GM12878 (cell line): ENCODE data around the gene FDX1. TPM values are rescaled to one million over a fixed set of nuclear protein-coding genes. Genes with fewer than 3 reads are reported as not detected.

Experiments used
- ATAC-seq: fragments of 200-7000 bp; cut with Tn5 transposase; 3 replicates; pipeline ENCODE4 v1.9.1; 2020; ENCODE audit warnings: mild to moderate bottlenecking, moderate library complexity
- BruUV-seq: library from RNA; stranded (reverse); fragments of 400-500 nt; replicated peaks from 2 replicates; lab custom pipeline; 2021; lab: Mats Ljungman, UMichigan
- CTCF ChIA-PET: fragments of 300-600 bp; sonication (Branson Sonifier 250); formaldehyde crosslinking; extraction: SDS; loops from one replicate; lab custom pipeline; 2021; ENCODE audit warnings: inconsistent platforms; lab: Yijun Ruan, JAX
- POLR2A ChIA-PET: fragments of 350-600 bp; formaldehyde crosslinking; extraction: SDS; loops from one replicate; lab custom pipeline; 2021; ENCODE audit warnings: inconsistent platforms; lab: Charles Lee
- RAD21 ChIA-PET: fragments of 300-600 bp; sonication (Branson Sonifier 250); formaldehyde crosslinking; loops from one replicate; lab custom pipeline; 2023; ENCODE audit warnings: antibody characterized with exemption; ENCODE audit not compliant: unreplicated experiment; lab: Charles Lee
- SMC1A ChIA-PET: fragments of 300-600 bp; sonication (Branson Sonifier 250); formaldehyde crosslinking; loops from one replicate; lab custom pipeline; 2023; ENCODE audit not compliant: unreplicated experiment, uncharacterized antibody; lab: Charles Lee
- DNase-seq: peaks from one replicate; pipeline ENCODE4 v3.0.0-alpha.2; 2011; ENCODE audit warnings: low read depth, low spot score
- FAIRE-seq: peaks from 3 replicates; lab custom pipeline; 2011; peaks lifted over from hg19 to GRCh38; lab: Jason Lieb, UNC
- H2AFZ ChIP-seq: 2 replicates; pipeline ENCODE4 v1.6.0; 2011; ENCODE audit warnings: low read depth, low read length, control low read depth; ENCODE audit not compliant: control insufficient read depth
- H3K27ac ChIP-seq: 2 replicates; pipeline ENCODE4 v1.5.1; 2011; ENCODE audit warnings: control low read depth; ENCODE audit not compliant: control insufficient read depth, insufficient read depth
- H3K27me3 ChIP-seq, 2 experiments: replicated peaks in 1 of 2; 2 replicates each; pipeline versions ENCODE4 v1.6.0 to v1.6.1; 2011; ENCODE audit warnings: low read length in 1 of 2; ENCODE audit not compliant: control insufficient read depth in 2 of 2, insufficient read depth in 2 of 2
- H3K36me3 ChIP-seq, 2 experiments: 2 replicates each; pipeline ENCODE4 v1.5.1; 2011; ENCODE audit warnings: low read length in 1 of 2; ENCODE audit not compliant: control insufficient read depth in 2 of 2, insufficient read depth in 2 of 2
- H3K4me1 ChIP-seq: 2 replicates; pipeline ENCODE4 v1.6.1; 2011; ENCODE audit warnings: mild to moderate bottlenecking, low read length, moderate library complexity, mixed read lengths; ENCODE audit not compliant: control insufficient read depth, insufficient read depth
- H3K4me2 ChIP-seq: 2 replicates; pipeline ENCODE4 v1.6.0; 2011; ENCODE audit warnings: control low read depth; ENCODE audit not compliant: control insufficient read depth, insufficient read depth
- H3K4me3 ChIP-seq: fragments of 200-600 bp; sonication (generic); 2 replicates; pipeline ENCODE4 v1.5.1; 2016
- H3K79me2 ChIP-seq: 2 replicates; pipeline ENCODE4 v1.6.0; 2011; ENCODE audit warnings: low read length; ENCODE audit not compliant: control insufficient read depth, insufficient read depth
- H3K9ac ChIP-seq: 2 replicates; pipeline ENCODE4 v1.8.0; 2011; ENCODE audit warnings: low read length, control low read depth, mixed read lengths; ENCODE audit not compliant: control insufficient read depth, insufficient read depth
- H3K9me3 ChIP-seq: replicated peaks from 3 replicates; pipeline ENCODE4 v1.5.1; 2011; ENCODE audit warnings: mild to moderate bottlenecking, low read length; ENCODE audit not compliant: control insufficient read depth, insufficient read depth
- H4K20me1 ChIP-seq: 2 replicates; pipeline ENCODE4 v1.6.0; 2011; ENCODE audit not compliant: control insufficient read depth, insufficient read depth
- BCL3 ChIP-seq: IDR thresholded peaks from 2 replicates; pipeline ENCODE4 v1.6.1; 2011; ENCODE audit warnings: borderline replicate concordance, low read depth, mild to moderate bottlenecking, moderate library complexity, low read length; ENCODE audit not compliant: insufficient read depth, poor library complexity, severe bottlenecking
- BHLHE40 ChIP-seq, 2 experiments: fragments of 450-650 bp in 1 of 2; IDR thresholded peaks; 2 replicates each; pipeline ENCODE4 v1.6.1; 2011 to 2017; ENCODE audit warnings: low read depth in 2 of 2, borderline replicate concordance in 1 of 2, improper control_type of control experiment in 1 of 2, low read length in 1 of 2, mild to moderate bottlenecking in 1 of 2
- CBX5 ChIP-seq: sonication (generic); IDR thresholded peaks from 2 replicates; pipeline ENCODE4 v1.6.1; 2016; ENCODE audit warnings: low read depth, moderate library complexity, mild to moderate bottlenecking, inconsistent platforms
- CREB1 ChIP-seq: IDR thresholded peaks from 2 replicates; pipeline ENCODE4 v1.6.1; 2012; ENCODE audit warnings: low read depth, mild to moderate bottlenecking, inconsistent platforms
- KDM1A ChIP-seq: fragments of 200-600 bp; sonication (generic); IDR thresholded peaks from 2 replicates; pipeline ENCODE4 v1.6.1; 2016; ENCODE audit warnings: borderline replicate concordance
- MTA2 ChIP-seq: fragments of 450-650 bp; IDR thresholded peaks from 2 replicates; pipeline ENCODE4 v1.6.1; 2016; ENCODE audit warnings: low read depth, mild to moderate bottlenecking, moderate library complexity
- NR2F1 ChIP-seq: fragments of 450-650 bp; conservative IDR thresholded peaks from 2 replicates; pipeline ENCODE4 v1.6.1; 2017; ENCODE audit warnings: mild to moderate bottlenecking
- PAX8 ChIP-seq: fragments of 450-650 bp; IDR thresholded peaks from 2 replicates; pipeline ENCODE4 v1.6.1; 2017; ENCODE audit warnings: mild to moderate bottlenecking, moderate library complexity
- PML ChIP-seq: IDR thresholded peaks from 2 replicates; pipeline ENCODE4 v1.6.1; 2012; ENCODE audit warnings: low read length, inconsistent platforms
- RELA ChIP-seq: fragments of 450-650 bp; IDR thresholded peaks from 2 replicates; pipeline ENCODE4 v1.8.0; 2014; ENCODE audit warnings: borderline replicate concordance; ENCODE audit not compliant: partially characterized antibody
- SIN3A ChIP-seq: IDR thresholded peaks from 2 replicates; pipeline ENCODE4 v1.6.1; 2012; ENCODE audit warnings: low read depth, low read length, improper control_type of control experiment
- SKIL ChIP-seq: fragments of 450-650 bp; IDR thresholded peaks from 2 replicates; pipeline ENCODE4 v1.6.1; 2017; ENCODE audit warnings: mild to moderate bottlenecking, low read depth, inconsistent platforms; ENCODE audit not compliant: poor library complexity, severe bottlenecking
- SREBF2 ChIP-seq: IDR thresholded peaks from 2 replicates; pipeline ENCODE4 v1.6.1; 2012; ENCODE audit warnings: mild to moderate bottlenecking, low read length
- TAF1 ChIP-seq: IDR thresholded peaks from 2 replicates; pipeline ENCODE4 v1.6.1; 2011; ENCODE audit warnings: mild to moderate bottlenecking, low read depth, low read length, borderline replicate concordance
- ZBTB4 ChIP-seq: fragments of 450-650 bp; formaldehyde crosslinking; IDR thresholded peaks from 2 replicates; pipeline ENCODE4 v1.4.0; 2022; ENCODE audit warnings: mild to moderate bottlenecking, moderate library complexity
- WGBS: methylation state at CpG from one replicate; pipeline ENCODE4 v1.1.6; 2016; ENCODE audit warnings: low lambda C conversion rate; ENCODE audit not compliant: insufficient replicate concordance, insufficient coverage; ENCODE audit errors: missing lambda C conversion rate; 5-methylcytosine and 5-hydroxymethylcytosine counted together
- in situ Hi-C: fragments of 300-500 bp; cut with MboI; formaldehyde crosslinking; loops from 9 replicates; pipeline ENCODE4 v1.14.3; 2018; ENCODE audit warnings: mixed read lengths
- intact Hi-C: fragments of 100-400 bp; cut with micrococcal nuclease; formaldehyde crosslinking; loops from one replicate; pipeline ENCODE4 v1.14.2; 2022; ENCODE audit not compliant: unreplicated experiment
- polyA plus RNA-seq, 11 experiments: library from polyadenylated mRNA; depleted of rRNA in 4 of 11; unstranded in 6 of 11; stranded (reverse) in 5 of 11; fragments of >200 nt; fragmentation: Nextera tagmentation in 4 of 11; fragmentation: Illumina TruSeq in 1 of 11; extraction: Ambion mirVana in 4 of 11; extraction: Trizol in 1 of 11; gene quantifications; 1 replicate in 1 of 11; 2 replicates in 10 of 11; pipeline versions ENCODE4 v1.2.1 to v1.2.3, GENCODE V29; 2011 to 2016; ENCODE audit warnings: inconsistent platforms in 2 of 11, missing spikeins in 2 of 11, low read depth in 1 of 11
- total RNA-seq, 4 experiments: library from RNA; depleted of rRNA in 3 of 4; stranded (reverse); fragments of >200 nt in 3 of 4; fragmentation: Illumina TruSeq in 1 of 4; extraction: Trizol in 1 of 4; gene quantifications; 2 replicates each; pipeline versions ENCODE4 v1.2.1 to v1.2.3, GENCODE V29; 2013 to 2021

The FDX1 gene
- total and polyA plus RNA-seq, 10 of the 15 experiments (the other 5 are each of a cell fraction or from before 2014, with no cell fraction given), result 3.9 to 20.3 (median 8.1) TPM

- FAIRE-seq, result no peak
- RAD21 ChIA-PET, result no interaction called here
- Histone ChIP-seq H3K4me1 (no peaks in the 10 kb centered on the region), H3K27me3 (no peaks in the 10 kb centered on the region; a peak in 1 of 4 replicates), H3K9me3 (no peaks in the 10 kb centered on the region), H3K4me2 (no peak overlapping the region), H4K20me1 (no peaks in the 10 kb centered on the region), H3K9ac (no peak overlapping the region), H3K79me2 (no peaks in the 10 kb centered on the region), H3K36me3 (no peaks in the 10 kb centered on the region), H2AFZ (no peak overlapping the region), H3K27ac (no peak overlapping the region), H3K4me3 (no peak overlapping the region)
- no peak for TF ChIP-seq BHLHE40 (IDR thresholded peaks at IDR 0.05; ENCODE audit: borderline replicate concordance in 1 of 2, low read depth in 2 of 2, low read length in 1 of 2)
- no peak for TF ChIP-seq PML
- TF ChIP-seq CBX5, result no peak
- no peak for TF ChIP-seq SKIL
- TF ChIP-seq NR2F1, result no peak
- TF ChIP-seq CREB1, result no peak
- TF ChIP-seq TAF1, result no peak
- TF ChIP-seq PAX8, result no peak
- TF ChIP-seq SREBF2, result no peak
- TF ChIP-seq ZBTB4, result no peak
- no peak for TF ChIP-seq KDM1A
- no peak for TF ChIP-seq SIN3A
- no peak for TF ChIP-seq BCL3
- TF ChIP-seq MTA2, result no peak
- no peak for TF ChIP-seq RELA
- intact Hi-C loops, result no loop called here
- SMC1A ChIA-PET, result no interaction called here
- ATAC-seq, result no peak
- no peak for DNase-seq
- in situ Hi-C loops, result no loop called here
- WGBS, result 21% methylated on average over 5 of the region's 5 CpGs
- POLR2A ChIA-PET, result no interaction called here
- CTCF ChIA-PET, result interaction anchor here (1.2 kb wide), 1 partner anchor 723 kb away, joined by 3 read pairs; no protein-coding TSS in a partner anchor
- BruUV-seq, result no TSS peak
Observed at GRCh38 chr11:110507328-110507727, 77.6 kb downstream of the FDX1 start.
